GM21447 (cell line): ENCODE data around the gene PCDHA1.

ENCODE experiments used
- ATAC-seq: cut with Tn5 transposase; IDR thresholded peaks from one replicate; pipeline ENCODE4 v1.9.1; 2021; ENCODE audit not compliant: unreplicated experiment

The PCDHA1 gene

GRCh38 chr5:140916325-140916724 lies 130.4 kb downstream of the PCDHA1 start:
- ATAC-seq: no peak

GRCh38 chr5:140923601-140924000 lies 137.7 kb downstream of the PCDHA1 start:
- ATAC-seq: no peak

GRCh38 chr5:140925806-140926442 lies 140.0 kb downstream of the PCDHA1 start, which contains the start of gene PCDHAC1:
PCDHAC1 (plus strand) TSS chr5:140926299; CDS start chr5:140926893, 594 bp downstream.
- no peak for ATAC-seq

- ATAC-seq: no peak
Observed at GRCh38 chr5:140926443-140927227, 140.7 kb downstream of the PCDHA1 start.

- ATAC-seq: no peak
Observed at GRCh38 chr5:140927228-140927573, 141.3 kb downstream of the PCDHA1 start.

- ATAC-seq: no peak
Observed at GRCh38 chr5:140934964-140935606, 149.1 kb downstream of the PCDHA1 start.

- no peak for ATAC-seq
Observed at GRCh38 chr5:140946578-140946977, 160.6 kb downstream of the PCDHA1 start.

- no peak for ATAC-seq
Observed at GRCh38 chr5:140951636-140952035, 165.7 kb downstream of the PCDHA1 start.

- ATAC-seq: no peak
Observed at GRCh38 chr5:140953234-140953633, 167.3 kb downstream of the PCDHA1 start.

GRCh38 chr5:140962190-140962589 lies 176.2 kb downstream of the PCDHA1 start:
- ATAC-seq: no peak

- no peak for ATAC-seq
Observed at GRCh38 chr5:140964356-140964755, 178.4 kb downstream of the PCDHA1 start.

GRCh38 chr5:140965905-140966292 lies 180.0 kb downstream of the PCDHA1 start:
- no peak for ATAC-seq

- ATAC-seq: no peak
Observed at GRCh38 chr5:140966293-140967225, 180.6 kb downstream of the PCDHA1 start, which contains the start of gene PCDHAC2. PCDHAC2 (plus strand) TSS chr5:140966476; CDS start chr5:140966767, 291 bp downstream.

- ATAC-seq: no peak
Observed at GRCh38 chr5:140967226-140967893, 181.4 kb downstream of the PCDHA1 start.

GRCh38 chr5:140969880-140970279 lies 183.9 kb downstream of the PCDHA1 start:
- ATAC-seq: no peak

GRCh38 chr5:140973550-140973949 lies 187.6 kb downstream of the PCDHA1 start:
- ATAC-seq: no peak

- no peak for ATAC-seq
Observed at GRCh38 chr5:140977003-140977402, 191.1 kb downstream of the PCDHA1 start.

GRCh38 chr5:140978260-140978659 lies 192.3 kb downstream of the PCDHA1 start:
- no peak for ATAC-seq

GRCh38 chr5:140978983-140979382 lies 193.0 kb downstream of the PCDHA1 start:
- no peak for ATAC-seq

GRCh38 chr5:140982083-140982716 lies 196.3 kb downstream of the PCDHA1 start:
- ATAC-seq: no peak
